Stimulated activated CD4-positive, alpha-beta T cell treated with anti-CD3 and anti-CD28 coated beads, Interleukin-2, amount 100 ng/mL, for 4 hours (primary cell): ENCODE data around the gene TENT5C.

Experiments used
- DNase-seq: peaks from one replicate; pipeline ENCODE4 v3.0.0-alpha.2; 2020; ENCODE audit warnings: low read depth

The TENT5C gene

DNA sequence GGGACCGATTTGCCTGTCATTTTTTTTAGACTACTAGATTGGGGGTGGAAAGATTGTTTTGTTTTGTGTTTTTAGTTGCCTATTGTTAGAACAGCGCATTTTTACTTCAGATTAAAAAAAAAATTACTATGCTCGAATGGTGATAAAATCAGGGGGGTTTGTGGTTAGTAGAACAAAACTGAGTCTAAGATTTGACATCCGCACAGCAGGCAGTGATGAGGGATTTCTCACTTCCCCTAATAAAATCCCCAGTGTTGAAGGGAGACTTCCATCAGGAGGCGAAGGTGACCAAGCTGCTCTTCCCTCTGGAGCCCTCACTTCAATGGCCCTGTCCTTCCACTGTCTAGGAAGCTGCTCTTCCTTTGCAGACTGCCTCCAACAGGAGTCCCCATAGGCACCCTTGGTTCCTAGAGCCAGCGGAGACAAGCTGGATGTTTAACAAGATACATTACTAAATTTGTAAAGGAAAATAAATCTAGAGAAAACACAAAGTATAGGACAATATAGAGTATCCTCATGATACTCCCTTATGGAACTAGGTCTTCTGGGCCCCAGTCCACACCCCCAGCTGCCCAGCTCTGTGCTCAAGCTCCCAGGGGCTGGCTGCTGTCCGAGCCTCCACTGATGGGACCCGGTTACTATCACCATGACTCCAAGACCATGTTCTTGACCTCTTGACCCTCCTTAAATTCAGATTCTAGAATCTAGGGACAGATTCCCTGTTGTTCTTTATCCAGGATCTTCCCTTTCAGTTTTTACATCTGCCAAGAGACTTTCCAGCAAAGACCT lies 31.0 kb downstream of the TENT5C start:
- no peak for DNase-seq

DNA sequence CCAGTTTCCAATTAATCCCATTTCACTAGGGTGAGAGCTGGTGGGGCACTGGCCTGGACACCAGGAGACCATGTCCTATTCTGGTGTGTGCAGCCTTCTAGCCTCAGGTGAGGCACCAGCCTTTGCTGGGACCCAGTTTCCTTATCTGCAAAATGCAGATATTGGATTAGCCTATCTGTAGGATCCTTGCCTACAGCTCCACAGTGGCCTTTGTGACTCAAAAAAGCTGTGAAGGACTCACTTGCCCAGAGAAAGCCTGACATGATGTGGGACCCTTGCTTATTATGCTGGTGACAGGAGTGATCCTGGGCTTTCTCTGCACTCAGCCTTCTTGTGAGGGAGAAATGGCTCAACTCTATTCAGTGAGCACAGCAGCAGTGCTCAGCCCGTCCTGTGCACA lies 32.3 kb downstream of the TENT5C start:
- no peak for DNase-seq

DNA sequence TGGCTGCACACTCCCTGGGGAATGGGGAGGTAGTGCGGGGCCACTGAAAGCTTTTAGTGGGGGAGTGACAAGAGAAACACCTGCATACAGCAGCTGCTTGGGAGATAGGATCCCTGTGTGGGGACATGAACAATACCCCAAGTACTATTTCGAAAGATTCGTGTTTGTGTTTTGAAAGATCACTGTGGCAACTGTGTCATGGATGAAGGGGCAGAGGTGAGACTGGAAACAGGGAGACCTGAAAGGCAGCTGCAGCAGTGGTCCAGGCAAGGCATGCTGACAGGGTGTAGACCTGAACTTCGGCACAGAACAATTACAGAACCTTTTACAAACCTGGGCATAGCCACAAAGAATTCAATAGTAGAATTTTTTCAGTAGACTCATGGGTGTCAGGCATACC lies 32.9 kb downstream of the TENT5C start:
- DNase-seq = no peak

DNA sequence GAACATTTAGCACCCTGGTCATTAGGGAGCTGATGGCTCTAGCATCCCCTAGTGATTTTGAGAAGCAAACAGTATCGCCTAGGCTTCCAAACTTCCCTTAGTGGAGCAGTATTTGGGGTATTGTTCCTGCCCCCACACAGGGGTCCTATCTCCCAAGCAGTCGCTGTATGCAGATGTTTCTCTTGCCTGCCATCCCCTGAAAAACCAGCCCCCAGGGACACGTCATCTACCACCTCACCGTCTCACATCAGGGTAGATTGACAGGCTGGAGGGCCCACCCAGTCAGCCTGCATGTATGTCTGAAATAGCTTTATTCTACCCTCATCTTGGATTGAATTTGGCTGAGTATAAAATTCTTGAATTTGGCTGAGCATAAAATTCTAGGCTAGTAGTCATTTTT lies 33.9 kb downstream of the TENT5C start:
- no peak for DNase-seq

DNA sequence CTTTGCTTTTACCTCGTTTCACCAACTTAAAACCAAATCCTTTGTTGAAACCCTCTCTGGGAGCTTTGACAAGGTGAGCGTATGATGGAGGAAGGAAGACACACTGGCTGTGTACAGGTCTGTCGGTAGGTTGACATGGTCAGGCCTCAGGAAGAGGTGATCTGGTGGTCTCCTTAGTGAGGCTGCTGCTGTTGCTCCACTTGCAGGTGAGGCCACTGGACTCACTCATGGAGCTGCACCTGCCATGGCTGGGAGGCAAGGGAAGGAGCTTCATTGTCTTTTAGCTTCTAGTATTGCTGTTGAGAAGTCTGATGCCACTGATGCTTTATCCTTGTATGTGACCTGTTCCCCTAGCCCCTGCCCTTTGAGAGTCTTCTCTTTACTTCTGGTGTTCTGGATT lies 35.7 kb downstream of the TENT5C start:
- DNase-seq = no peak

DNA sequence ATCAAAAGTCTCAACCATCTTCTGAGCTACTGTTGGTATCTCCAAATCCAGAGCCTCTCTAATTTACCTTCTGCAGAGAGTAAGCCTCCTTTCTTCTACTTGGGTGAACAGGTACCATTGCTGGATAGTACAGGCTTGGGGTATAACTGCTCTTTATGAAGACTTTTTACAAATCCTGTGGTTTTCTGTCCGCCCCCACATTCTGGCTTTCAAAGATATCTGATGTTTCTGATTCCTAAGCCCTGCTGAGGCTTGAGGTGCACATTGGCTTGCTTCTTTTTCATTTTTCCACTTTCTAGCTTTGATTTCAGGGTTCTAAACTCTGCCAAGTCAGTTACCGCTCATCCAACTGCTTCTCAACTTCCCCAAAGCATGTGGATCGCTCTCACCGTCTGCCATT lies 37.1 kb downstream of the TENT5C start:
- no peak for DNase-seq

DNA sequence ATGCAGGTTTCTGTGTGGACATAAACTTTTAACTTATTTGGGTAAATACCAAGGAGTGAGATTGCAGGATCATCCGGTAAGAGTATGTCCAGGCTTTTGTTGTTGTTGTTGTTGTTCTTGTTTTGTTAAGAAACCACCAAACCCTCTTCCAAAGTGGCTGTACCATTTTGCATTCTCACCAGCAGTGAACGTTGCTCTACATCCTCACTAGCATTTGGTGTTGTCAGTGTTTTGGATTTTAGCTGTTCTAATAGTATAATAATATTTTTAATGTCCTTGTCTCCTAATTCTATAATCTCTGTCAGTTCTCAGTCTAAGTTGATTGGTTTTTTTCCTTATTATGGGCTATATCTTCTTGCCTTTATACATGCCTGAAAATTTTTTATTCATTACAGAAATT lies 37.8 kb downstream of the TENT5C start:
- DNase-seq = no peak

DNA sequence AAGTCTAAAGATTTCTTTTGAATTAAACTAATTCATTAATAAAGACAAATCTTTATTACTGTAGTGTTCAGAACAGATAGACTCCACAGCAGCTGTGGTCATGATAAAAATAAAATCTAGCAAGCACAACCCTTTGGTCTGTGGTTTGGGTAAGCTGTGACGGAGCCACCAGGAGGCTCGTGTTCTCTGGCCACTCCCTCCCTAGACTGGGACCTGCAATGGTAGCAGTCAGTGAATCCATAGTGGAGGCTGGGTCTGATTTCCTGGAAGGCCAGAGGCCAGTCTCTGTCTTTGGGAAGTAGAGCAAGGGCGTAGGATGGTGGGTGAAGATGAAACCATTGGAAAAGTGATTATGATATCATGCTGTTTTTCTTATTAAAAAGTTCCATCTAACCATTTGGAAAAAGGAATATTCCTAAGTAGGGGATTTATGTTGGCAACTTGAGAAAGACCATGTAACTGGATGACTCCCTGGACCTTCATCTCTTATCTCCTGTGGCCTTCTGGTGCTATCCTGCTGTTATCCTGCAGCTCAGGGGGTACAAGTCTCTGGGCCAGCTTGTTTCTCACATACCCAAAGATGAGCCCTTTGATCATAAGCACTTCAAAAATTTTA lies 39.0 kb downstream of the TENT5C start:
- DNase-seq = no peak

DNA sequence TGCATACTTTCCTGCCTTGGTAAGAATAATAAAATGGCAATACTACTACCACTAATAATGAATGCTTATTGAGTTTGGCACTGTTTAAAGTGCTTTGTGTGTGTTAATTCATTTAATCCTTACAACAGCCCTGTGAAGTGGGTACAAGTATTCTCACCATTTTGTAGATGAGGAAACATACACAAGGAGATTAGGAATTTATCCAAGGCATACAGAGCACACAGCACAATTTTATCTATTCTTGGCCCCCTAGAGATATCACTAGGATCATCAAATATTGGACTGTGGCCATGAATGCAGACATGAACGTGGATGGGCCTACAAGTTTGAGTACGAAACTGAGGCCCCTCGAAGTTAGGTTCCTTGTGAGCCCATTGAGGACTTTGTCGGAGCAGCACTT lies 39.5 kb downstream of the TENT5C start:
- no peak for DNase-seq

DNA sequence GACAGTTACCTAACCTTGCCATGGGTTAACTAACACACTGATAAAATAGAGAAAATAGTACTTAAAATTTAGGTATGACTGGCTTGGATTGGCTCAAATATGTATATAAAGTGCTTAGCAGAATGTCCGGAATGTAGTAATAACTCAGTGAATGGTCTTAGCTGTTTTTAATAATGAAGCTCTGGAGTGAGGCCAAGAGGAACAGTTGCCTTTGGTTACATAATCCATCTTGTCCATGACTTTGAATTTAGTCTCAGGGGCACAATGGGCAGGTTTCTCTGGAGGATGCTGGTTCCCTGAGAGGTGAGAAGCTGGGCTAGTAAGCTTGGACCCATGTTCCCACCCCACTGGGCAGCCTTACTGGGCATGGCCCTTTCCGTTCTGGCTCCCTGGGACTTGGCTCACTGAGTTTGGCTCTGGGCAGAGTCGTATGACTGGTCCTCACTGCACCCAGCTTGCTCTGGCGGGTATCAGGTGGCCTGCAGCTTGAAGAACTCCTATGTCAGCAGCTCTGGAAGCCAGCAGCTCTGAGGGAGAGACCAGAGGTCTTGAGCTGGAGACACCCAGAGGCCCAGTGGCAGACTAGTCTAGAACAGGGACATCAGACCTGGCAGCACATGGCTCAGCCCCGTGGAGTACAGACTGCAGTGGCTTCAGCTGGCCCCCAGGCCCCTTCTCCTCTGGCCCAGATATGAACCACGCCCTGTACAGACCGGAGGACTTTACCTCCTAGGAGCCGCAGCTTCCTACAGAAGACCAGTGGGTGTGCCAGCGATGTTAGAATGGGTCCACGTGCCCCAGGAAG lies 40.4 kb downstream of the TENT5C start:
- DNase-seq = no peak

DNA sequence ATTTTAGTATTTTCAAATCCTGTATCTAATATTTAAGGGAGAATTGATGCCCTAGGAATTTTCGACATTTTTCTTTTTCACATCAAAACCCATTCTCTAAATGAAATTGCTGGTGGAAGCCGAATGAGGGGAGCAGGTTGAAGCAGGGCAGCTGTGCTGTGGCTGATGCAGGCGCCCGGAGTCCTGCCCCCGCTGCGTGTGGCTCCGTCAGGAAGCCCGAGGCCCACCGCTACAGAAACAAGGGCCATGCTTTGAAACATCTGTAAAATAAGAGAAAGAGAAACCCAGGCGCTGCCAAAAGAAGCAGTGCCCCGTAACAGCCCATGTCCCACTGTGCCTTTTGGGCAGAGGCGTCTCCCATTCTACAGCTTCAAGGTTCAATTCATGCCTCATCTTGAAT lies 41.1 kb downstream of the TENT5C start:
- no peak for DNase-seq

DNA sequence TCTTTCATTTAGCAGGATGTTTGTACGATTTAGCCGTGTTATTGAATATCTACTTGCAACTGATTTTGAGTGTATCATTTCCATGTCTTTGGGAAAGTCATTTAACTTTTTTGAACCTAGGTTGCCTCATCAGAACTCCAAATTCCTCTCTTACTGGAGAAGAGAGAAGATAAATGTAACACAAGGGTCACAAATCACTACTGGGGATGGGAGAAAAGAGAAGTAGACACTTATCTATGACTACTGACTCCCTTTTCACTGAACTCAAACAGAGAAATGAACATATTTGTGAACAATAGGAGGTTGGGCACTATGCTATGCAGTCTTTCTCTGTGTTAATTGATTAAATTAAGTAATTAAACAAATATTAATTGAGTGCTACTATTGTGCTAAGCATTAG lies 42.2 kb downstream of the TENT5C start:
- DNase-seq = no peak

DNA sequence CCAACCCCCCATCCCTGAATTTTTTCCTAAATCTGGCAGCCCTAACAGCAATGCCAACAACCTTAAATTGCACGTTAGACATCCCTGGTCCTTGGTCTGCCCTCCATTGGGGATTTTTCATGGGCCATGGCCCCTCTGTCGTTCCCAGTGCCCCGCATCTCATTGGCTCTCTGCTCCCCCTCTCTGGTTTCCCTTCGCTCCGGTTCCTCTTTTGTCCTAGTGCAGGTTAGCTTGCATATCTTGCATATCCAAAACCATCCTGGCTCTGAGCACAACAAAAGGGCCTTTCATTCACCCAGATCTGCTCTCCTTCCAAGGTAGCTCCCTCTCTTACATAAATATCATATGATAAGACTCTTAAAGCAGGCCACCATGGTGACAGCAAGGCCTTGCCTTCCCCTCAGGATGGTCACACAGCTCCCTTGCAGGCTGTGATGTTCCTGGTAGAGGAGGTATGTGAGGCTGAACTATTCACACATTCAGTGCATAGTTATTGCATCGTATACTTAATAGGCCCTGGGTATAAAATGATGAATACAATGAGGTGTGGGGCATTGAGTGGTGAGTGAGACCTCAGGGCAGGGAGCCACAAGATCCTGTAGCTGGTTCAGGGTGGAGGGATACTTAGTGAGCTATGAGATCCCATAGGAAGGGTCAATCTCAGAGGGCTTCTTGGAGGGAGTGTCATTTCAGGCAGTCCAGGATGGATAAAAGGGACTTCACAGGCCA lies 45.2 kb downstream of the TENT5C start:
- no peak for DNase-seq

DNA sequence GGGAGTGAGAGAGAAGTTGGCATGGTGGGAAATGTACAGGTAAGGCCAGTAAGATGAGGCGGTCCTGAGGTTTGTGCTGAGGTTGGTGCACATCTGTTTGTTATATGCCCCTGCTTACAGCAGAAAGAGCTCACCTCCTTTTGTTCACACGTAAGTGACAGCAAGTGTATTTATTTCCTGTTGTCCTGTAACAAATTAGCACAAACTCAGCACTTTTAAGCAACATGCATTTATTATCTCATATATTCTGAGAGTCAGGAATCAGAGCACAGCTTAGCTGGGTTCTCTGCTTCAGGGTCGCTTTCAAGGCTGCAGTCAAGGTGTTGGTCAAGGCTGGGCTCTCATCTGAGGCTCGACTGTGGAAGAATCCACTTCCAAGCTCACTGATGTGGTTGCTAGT lies 45.8 kb downstream of the TENT5C start:
- DNase-seq = no peak

DNA sequence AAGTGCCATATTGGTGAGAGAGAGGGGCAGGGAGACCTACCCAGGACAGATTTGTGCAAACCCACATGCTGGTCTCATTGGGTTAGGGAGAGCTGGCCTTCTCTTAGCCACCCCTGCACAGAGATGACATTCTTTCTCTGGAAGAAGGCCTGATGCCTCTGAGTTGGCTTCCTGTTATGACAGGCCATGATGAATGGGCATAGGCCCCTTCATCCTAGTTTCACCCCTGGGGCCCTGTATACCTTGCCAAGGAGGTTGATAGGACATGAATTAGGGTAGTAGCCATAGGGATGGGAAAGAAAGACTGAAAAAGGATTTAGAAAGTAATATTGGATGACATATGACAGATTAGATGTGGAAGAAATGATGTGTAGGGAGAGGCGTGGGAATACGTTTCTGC lies 46.6 kb downstream of the TENT5C start:
- no peak for DNase-seq

DNA sequence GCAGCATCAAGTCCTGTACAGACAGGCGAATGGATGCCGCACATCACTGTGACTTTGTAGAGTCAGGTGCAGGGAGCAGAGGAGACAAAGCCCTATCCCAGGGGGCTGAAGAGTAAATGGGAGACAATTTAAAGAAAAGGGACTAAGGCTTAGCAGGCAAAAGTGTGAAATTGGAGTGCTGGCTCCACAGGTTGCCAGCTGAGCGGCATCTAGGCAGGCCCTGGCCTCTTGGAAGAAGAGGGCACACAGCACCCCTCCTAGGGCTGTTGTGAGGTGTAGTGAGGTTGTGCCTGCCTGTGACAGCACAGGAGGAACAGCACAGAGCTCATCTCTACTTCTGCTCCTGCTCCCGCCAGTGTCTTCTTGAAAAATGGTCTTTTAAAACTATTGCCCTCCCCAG lies 47.3 kb downstream of the TENT5C start:
- no peak for DNase-seq

DNA sequence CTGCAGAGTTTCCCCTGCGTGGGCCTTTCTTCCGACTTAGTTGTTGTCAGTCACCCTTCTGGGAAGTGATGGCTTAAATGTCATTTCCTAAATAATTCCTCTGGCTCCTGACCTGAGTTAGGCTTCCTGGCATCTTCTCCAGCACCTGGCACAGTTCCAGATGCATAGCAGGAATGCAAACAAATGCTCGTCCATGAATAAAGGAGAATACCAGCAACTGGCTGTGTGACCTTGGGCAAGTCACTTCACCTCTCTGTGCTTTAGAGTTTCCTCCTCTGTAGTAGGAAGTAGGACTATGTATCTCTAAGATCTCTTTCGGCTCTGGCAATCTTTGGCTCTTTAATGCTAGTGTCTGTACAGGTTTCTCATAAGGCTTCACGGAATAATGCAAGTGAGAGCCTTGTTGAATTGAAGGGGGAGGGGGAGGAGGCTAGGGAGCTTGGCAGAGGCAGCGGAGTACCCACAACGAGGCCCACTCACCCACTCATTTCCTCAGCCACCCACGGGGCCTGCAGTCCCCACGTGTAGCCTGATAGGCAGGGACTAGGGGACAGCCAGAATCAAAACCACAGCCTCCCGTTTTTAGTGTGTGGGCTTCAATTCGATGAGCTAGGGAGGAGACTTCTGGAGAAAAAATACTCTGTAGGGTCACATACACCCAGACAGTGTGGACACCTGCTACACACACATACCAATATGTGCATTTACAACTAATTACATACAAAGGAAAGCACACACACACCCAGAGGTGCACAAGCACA lies 48.1 kb downstream of the TENT5C start:
- DNase-seq = no peak

DNA sequence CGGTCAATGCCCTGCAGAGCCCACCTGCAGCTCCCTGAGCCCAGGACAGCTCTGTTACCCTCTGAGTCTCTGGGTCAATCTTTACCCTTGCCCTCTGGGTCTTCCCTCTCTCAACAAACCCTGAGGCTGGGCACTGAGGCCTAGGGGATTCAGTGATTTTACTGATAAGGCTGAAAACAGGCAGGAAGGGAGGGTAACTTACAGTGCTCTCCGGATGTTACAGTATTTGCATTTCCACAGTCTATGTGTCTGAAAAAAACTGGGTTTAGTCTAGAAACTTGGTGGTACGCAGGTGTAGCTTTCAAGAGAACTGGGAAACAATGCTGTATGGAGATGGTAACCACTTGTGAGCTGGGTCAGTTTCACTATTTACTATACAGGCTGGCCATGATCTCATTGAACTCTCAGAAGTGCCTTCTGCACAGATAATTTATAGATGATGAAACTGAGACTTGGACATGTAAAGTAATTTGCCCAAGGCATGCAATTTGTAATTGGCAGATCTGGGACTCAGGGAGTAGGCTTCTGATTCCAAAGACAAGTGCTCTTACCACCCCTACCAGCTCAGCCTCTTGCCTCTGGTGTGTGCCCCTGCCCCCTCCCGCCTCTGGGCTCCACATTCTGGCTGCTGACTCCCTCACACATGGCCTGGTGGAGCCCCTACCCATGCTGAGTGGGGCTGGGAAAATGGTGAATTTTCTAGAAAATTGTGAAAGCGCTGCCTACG lies 48.8 kb downstream of the TENT5C start:
- no peak for DNase-seq

DNA sequence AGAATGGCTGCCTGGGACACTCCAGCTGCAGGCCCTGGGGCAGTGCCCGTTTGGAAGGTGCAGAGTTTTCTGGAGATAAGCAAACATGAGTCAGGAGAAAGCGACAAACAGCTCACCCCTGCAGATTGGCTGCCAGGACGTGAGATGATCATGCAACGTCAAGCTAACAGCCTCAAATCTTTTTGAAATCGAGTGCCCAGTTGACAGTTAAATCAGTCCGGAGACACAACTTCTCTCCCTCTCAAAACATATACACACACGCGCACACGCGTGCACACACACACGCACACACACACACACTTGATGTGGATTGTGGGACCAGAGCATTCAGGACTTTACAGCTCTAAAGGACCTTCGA lies 49.4 kb downstream of the TENT5C start:
- no peak for DNase-seq

DNA sequence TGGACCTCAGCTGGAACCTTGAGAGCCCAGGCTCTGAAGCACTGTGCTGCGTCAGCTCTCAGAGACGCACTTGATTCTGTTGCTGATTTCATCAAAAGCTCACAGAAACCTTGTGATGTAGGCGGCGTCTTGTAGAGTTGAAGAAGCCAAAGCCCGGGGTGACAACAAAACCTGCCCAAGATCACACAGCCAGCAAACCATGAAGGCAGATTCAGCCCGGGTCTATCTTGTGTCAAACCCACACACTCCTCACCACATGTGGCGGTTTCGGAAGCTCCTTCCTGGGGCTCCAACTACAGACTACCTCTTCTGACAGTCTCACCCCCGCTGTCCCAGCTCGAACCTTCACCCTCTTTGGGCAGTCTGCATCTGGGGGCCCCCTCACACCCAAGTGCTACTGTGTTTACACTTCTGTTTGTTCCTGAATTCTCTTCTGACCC lies 50.4 kb downstream of the TENT5C start:
- DNase-seq = peak; percentile 60

DNA sequence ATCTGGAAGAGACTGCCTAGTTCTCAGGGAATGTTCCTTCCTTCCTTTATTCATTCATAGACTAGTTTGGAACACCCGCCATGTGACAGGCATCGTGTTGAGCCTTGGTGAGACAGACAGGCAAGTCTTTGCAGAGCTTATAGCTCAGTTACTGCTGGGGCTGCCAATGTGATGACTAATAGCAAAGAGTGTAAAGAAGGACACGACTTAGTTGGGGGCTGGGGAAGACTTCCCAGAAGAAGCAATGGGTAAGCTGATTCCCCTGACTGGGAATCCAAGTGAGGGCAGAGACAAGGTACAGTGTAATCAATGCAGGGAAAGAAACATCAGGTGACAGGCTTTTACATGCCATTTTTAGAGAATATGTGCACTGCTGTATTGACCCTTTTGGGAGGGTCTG lies 51.2 kb downstream of the TENT5C start:
- DNase-seq = no peak
